Cardiac fibroblast (primary cell): ENCODE data around the gene COX19.

Source experiments
- DNase-seq, 2 donors: peaks; one replicate each; pipeline versions ENCODE4 v3.0.0 to v3.0.0-alpha.2; 2010; ENCODE audit warnings: low read depth in 2 of 2
- H3K4me3 ChIP-seq, 2 donors: replicated peaks in 1 of 2; 1 replicate in 1 of 2; 2 replicates in 1 of 2; pipeline ENCODE4 v1.5.1; 2011; ENCODE audit warnings: low read depth in 2 of 2, low read length in 2 of 2, mild to moderate bottlenecking in 2 of 2, moderate library complexity in 1 of 2
- TF ChIP-seq, protein P1 (sequence below): IDR thresholded peaks from one replicate; pipeline ENCODE4 v1.5.1; 2011; ENCODE audit warnings: low read depth, mild to moderate bottlenecking, low read length, inconsistent platforms

The COX19 gene

DNA sequence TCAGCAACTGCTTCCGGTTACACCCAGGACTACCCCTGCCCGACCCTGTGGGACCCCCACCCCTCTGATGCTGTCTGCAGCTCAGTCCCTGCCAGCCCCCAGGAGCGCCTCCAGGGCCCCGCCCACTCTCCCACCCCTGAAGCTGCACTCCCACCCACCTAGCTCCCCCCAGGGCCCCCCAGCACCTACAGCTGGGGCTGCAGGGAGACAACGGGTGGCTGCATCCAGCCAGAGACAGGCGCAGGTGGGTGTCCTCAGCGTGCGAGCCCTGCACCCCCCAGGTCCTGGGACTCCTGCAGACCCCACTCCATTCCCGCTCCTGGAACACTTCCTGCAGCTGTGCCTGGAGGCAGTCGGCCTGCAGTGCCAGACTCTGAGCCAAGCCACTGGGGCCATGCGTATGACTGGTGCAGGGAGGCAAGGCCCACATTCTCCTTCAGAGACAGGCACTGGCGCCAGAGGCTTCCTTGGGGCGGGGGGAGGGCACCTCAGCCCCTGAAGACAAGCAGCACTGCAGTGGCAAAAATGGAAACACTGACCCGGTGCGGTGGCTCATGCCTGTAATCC is 13.7 kb upstream of the COX19 start:
- no peak overlapping the region for H3K4me3 ChIP-seq
- TF ChIP-seq, protein P1, sequence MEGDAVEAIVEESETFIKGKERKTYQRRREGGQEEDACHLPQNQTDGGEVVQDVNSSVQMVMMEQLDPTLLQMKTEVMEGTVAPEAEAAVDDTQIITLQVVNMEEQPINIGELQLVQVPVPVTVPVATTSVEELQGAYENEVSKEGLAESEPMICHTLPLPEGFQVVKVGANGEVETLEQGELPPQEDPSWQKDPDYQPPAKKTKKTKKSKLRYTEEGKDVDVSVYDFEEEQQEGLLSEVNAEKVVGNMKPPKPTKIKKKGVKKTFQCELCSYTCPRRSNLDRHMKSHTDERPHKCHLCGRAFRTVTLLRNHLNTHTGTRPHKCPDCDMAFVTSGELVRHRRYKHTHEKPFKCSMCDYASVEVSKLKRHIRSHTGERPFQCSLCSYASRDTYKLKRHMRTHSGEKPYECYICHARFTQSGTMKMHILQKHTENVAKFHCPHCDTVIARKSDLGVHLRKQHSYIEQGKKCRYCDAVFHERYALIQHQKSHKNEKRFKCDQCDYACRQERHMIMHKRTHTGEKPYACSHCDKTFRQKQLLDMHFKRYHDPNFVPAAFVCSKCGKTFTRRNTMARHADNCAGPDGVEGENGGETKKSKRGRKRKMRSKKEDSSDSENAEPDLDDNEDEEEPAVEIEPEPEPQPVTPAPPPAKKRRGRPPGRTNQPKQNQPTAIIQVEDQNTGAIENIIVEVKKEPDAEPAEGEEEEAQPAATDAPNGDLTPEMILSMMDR = no peak
- peak in 1 of 2 donors; percentile 15 for DNase-seq

DNA sequence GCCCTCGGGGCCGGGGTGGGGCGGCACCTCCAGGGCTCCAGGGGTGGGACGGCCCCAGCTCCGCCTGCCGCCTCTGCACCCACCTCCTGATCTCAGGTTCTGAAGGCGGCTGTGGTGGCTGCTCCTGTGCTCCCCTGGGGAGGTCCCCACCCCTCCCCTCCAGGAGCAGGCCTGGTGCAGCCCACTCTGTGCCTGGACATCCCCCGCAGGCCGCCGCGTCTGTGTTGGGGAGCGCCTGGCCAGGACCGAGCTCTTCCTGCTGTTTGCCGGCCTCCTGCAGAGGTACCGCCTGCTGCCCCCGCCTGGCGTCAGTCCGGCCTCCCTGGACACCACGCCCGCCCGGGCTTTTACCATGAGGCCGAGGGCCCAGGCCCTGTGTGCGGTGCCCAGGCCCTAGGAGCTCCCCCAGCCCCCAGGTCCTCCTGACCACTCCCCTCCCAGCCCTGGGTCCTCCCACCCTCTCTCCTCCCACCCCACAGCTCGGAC is 13.1 kb upstream of the COX19 start:
- peak; percentile 26 to 52 for DNase-seq
- peak overlapping the region in 1 of 2 donors; percentile 2 for H3K4me3 ChIP-seq
- TF ChIP-seq, protein P1 = no peak

DNA sequence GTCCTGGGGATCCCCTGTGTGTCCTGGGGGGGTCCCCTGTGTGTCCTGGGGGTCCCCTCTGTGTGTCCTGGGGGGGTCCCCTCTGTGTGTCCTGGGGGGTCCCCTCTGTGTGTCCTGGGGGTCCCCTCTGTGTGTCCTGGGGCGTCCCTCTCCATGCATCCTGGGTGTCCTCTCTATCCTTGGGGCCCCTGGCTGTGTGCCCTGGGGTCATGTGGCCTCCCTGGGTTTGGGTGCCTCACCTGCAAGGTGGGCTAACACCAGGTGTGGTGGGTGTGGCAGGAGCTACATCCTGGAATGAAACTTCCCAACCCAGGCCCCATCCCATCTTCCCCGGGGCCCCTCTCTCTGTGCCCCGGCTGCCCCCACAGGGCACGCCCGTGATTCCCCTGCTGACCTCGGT is 12.6 kb upstream of the COX19 start:
- no peak for DNase-seq
- TF ChIP-seq, protein P1 = no peak
- no peak overlapping the region for H3K4me3 ChIP-seq

DNA sequence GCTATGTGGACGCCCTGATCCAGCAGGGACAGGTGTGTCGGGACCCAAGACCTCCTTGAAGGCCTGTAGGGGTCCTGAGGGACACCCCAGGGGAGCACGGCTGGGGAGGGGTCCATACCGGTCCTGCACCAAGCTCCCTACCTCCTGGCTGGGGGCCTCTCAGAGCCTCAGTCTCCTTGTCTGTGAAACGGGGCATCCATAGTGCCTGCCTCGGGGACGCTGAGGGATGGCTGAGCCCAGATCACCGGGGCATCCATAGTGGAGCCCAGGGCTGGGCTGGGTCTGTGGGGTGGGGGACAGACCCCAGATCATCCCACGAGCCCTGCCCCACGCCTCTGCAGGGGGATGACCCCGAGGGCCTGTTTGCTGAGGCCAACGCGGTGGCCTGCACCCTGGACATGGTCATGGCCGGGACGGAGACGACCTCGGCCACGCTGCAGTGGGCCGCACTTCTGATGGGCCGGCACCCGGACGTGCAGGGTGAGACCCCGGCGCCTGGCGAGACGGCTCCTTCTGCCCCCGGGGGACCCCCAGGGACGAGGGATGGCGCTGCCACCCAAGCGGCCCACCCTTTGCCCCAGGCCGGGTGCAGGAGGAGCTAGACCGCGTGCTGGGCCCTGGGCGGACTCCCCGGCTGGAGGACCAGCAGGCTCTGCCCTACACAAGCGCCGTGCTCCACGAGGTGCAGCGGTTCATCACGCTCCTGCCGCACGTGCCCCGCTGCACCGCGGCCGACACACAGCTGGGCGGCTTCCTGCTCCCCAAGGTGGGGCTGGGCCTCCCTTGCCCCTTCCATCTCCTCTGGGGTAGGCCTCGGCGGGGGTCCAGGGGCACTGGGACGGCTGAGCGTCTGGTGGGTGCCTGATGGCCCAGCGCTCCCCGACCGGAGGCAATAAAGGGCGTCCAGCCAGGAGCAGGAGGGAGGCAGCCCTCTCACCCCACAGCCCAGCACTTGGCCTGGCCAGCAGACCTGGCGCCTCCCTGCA is 11.7 kb upstream of the COX19 start:
- TF ChIP-seq, protein P1 = no peak
- no peak for DNase-seq
- H3K4me3 ChIP-seq = no peak overlapping the region

DNA sequence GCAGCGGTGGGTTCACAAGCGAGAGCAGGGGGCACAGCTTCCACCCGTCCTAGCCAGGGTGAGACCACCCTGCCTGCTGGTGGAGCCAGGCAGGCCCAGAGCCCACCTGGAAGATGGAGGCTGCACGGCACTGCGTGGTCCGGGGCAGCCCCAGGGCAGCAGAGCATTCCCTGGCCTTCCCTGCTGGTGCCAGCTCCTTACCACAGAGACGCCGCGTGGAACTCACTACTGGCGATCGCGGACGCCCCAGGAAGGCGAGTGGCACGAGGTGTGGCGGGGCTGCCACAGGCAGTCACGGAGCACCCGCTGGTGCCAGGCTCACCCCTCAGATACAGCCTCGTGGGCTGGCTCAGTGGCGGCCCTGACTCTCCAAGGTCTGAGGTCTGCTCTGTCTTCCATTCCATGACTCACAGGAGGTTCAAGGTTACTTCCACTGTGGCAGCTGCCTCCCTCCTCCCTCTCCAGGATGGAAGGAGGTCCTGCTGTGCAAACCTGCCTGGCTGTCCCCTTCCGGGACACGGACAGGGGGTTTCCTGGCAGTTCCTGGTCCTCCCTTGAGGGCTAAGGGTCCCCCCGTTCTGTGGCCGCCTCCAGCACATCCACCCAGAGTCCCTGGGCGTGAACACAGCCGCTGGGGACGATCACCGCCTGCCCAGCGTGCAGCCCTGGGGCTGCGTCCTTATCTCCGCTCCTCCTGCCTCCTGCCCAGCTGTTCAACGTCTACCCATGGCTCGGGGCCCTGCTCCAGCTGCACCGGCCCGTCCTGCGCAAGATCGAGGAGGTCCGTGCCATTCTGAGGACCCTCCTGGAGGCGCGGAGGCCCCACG is 10.8 kb upstream of the COX19 start:
- H3K4me3 ChIP-seq = no peak overlapping the region
- TF ChIP-seq, protein P1 = no peak
- DNase-seq = peak; percentile 53 to 59

DNA sequence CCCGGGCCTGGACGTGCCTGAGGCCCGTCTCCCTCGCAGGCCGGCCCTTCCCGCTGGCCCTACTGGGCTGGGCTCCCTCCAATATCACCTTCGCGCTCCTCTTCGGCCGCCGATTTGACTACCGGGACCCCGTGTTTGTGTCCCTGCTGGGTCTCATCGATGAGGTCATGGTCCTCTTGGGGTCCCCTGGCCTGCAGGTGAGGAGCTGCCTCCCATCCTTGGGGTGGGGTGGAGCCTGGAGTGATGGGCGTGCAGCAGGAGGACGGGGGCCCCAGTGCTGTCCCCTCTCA is 9.7 kb upstream of the COX19 start:
- no peak for DNase-seq
- TF ChIP-seq, protein P1 = no peak
- H3K4me3 ChIP-seq = no peak overlapping the region
